Loucy (cell line): ENCODE results near the gene GDPD3.

Experiments used
- H2AFZ ChIP-seq: fragments of 200-600 bp; sonication (generic); 2 replicates; pipeline ENCODE4 v1.6.0; 2016; ENCODE audit warnings: antibody characterized with exemption, mild to moderate bottlenecking, low read length, moderate library complexity
- H3F3A ChIP-seq: fragments of 200-600 bp; 2 replicates; pipeline ENCODE4 v1.6.0; 2016; ENCODE audit warnings: antibody characterized with exemption, low read depth, mild to moderate bottlenecking
- H3K27me3 ChIP-seq: fragments of 200-600 bp; sonication (generic); 2 replicates; pipeline ENCODE4 v1.6.1; 2014; ENCODE audit warnings: low read length, mild to moderate bottlenecking; ENCODE audit not compliant: insufficient read depth, poor library complexity, severe bottlenecking
- H3K36me3 ChIP-seq: fragments of 200-600 bp; sonication (generic); 2 replicates; pipeline ENCODE4 v1.6.1; 2016; ENCODE audit warnings: low read length; ENCODE audit not compliant: insufficient read depth
- H3K4me1 ChIP-seq: fragments of 200-600 bp; sonication (generic); 2 replicates; pipeline ENCODE4 v1.5.1; 2014; ENCODE audit warnings: low read length, mild to moderate bottlenecking; ENCODE audit not compliant: insufficient read depth, poor library complexity, severe bottlenecking
- H3K4me2 ChIP-seq: fragments of 200-600 bp; sonication (generic); 2 replicates; pipeline ENCODE4 v1.6.0; 2014; ENCODE audit warnings: antibody characterized with exemption, low read length, low read depth, mild to moderate bottlenecking; ENCODE audit not compliant: poor library complexity, severe bottlenecking
- H3K4me3 ChIP-seq: fragments of 200-600 bp; sonication (generic); 2 replicates; pipeline ENCODE4 v1.5.1; 2014; ENCODE audit warnings: low read length, mild to moderate bottlenecking, mixed read lengths; ENCODE audit not compliant: poor library complexity, severe bottlenecking
- H3K79me2 ChIP-seq: fragments of 200-600 bp; sonication (generic); 2 replicates; pipeline ENCODE4 v1.6.1; 2014; ENCODE audit warnings: low read length; ENCODE audit not compliant: insufficient read depth
- H3K9ac ChIP-seq: fragments of 200-600 bp; sonication (generic); 2 replicates; pipeline ENCODE4 v1.6.0; 2014; ENCODE audit warnings: mild to moderate bottlenecking, low read depth, low read length, moderate library complexity; ENCODE audit not compliant: poor library complexity, severe bottlenecking
- H3K9me2 ChIP-seq: fragments of 200-600 bp; sonication (generic); replicated peaks from 2 replicates; pipeline ENCODE4 v1.6.1; 2016; ENCODE audit warnings: low read depth, low read length, mixed read lengths
- H3K9me3 ChIP-seq: fragments of 200-600 bp; sonication (generic); 2 replicates; pipeline ENCODE4 v1.6.1; 2014; ENCODE audit warnings: mild to moderate bottlenecking, antibody characterized with exemption, low read length, low read depth; ENCODE audit not compliant: insufficient read depth
- H4K20me1 ChIP-seq: fragments of 200-600 bp; sonication (generic); 2 replicates; pipeline ENCODE4 v1.6.0; 2014; ENCODE audit warnings: antibody characterized with exemption, low read length, mild to moderate bottlenecking; ENCODE audit not compliant: insufficient read depth, poor library complexity, severe bottlenecking
- EZH2phosphoT487 ChIP-seq: fragments of 200-600 bp; IDR thresholded peaks from 2 replicates; pipeline ENCODE4 v1.6.1; 2018; ENCODE audit warnings: antibody characterized with exemption, mild to moderate bottlenecking, moderate library complexity, borderline replicate concordance
- TF ChIP-seq, protein P1 (sequence below): fragments of 200-600 bp; sonication (generic); conservative IDR thresholded peaks from 2 replicates; pipeline ENCODE4 v1.5.1; 2014; ENCODE audit warnings: mild to moderate bottlenecking, antibody characterized with exemption, low read length

The GDPD3 gene

DNA sequence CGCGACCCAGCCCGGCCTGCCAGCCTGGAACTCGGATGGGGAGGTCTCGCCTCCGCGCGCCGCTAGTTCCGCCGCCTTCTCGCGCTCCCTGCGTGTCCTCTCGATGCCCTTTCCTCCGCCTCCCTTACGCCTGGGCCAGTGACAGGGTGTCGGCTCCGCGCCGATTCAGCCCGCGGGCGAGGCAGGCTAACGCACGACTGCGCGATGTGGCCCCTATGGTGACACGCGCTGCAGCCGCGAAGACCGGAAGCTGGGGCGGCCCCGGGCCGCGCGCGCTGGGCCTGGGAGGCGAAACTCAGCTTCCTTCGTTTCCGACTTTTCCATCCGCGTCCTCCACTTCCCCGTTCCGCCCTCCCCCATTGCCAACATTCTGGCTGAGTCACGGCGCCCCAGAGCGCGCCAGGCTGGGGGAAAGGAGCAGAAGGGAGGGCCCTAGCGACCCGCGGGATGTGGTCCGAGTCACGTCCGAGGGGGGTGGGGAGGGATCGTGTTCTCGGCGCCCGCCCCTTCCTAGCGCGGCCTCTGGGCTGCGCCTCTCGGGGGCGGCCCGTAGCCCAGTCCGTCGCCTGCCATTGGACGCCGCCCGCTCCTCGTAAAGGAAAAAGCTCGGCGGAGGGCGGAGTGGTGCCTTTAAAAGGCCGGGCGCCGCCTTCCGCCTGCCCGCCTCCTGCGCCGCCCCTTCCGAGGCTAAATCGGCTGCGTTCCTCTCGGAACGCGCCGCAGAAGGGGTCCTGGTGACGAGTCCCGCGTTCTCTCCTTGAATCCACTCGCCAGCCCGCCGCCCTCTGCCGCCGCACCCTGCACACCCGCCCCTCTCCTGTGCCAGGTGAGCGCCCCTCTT lies 48.0 kb downstream of the GDPD3 start, which contains the start of gene ALDOA:
TSS of gene ALDOA (plus strand) at position 659 of the 841 bp plus-strand sequence. CDS start 1,138 bp downstream, outside the sequence.
- H3K9me2 ChIP-seq = no peaks in the 10 kb centered on the region
- peak within 1 kb of the TSS; percentile 84 for H3K4me3 ChIP-seq
- H3K9me3 ChIP-seq = no peaks in the 10 kb centered on the region
- peaks cover 45% of the 10 kb centered on the region for H4K20me1 ChIP-seq
- TF ChIP-seq, protein P1, sequence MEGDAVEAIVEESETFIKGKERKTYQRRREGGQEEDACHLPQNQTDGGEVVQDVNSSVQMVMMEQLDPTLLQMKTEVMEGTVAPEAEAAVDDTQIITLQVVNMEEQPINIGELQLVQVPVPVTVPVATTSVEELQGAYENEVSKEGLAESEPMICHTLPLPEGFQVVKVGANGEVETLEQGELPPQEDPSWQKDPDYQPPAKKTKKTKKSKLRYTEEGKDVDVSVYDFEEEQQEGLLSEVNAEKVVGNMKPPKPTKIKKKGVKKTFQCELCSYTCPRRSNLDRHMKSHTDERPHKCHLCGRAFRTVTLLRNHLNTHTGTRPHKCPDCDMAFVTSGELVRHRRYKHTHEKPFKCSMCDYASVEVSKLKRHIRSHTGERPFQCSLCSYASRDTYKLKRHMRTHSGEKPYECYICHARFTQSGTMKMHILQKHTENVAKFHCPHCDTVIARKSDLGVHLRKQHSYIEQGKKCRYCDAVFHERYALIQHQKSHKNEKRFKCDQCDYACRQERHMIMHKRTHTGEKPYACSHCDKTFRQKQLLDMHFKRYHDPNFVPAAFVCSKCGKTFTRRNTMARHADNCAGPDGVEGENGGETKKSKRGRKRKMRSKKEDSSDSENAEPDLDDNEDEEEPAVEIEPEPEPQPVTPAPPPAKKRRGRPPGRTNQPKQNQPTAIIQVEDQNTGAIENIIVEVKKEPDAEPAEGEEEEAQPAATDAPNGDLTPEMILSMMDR = no peak
- TF ChIP-seq EZH2phosphoT487 = no peak
- H3K4me2 ChIP-seq = peak within 1 kb of the TSS; percentile 97
- H3F3A ChIP-seq = no peaks in the 10 kb centered on the region
- H3K9ac ChIP-seq = peak within 1 kb of the TSS; percentile 99
- peaks cover 43% of the 10 kb centered on the region for H3K36me3 ChIP-seq
- peaks cover 44% of the 10 kb centered on the region for H3K4me1 ChIP-seq
- peak within 1 kb of the TSS; percentile 60; the same call in 1 of the 2 replicates for H2AFZ ChIP-seq
- H3K27me3 ChIP-seq = peaks cover 6% of the 10 kb centered on the region
- peaks cover 69% of the 10 kb centered on the region for H3K79me2 ChIP-seq

DNA sequence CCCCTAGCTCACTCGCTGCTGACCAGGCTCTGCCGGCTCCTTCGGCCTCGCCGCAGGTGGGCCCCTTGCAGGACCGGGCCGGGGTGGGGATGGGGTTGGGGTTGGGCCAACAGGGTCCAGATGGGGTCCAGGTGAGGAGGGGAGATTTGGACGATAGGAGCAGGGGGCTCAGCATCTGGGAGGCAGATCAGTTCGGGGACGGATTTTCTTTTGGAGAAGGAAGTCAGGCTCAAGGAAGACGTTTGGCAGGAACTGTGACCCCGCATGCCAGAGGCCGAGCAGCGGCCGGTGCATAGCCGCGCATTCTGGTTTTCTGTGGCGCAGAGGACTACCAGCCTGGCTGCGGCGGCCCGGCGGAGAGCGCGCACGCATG lies 48.6 kb downstream of the GDPD3 start:
- TF ChIP-seq, protein P1 = no peak
- TF ChIP-seq EZH2phosphoT487 = no peak
- peaks cover 63% of the 10 kb centered on the region for H3K79me2 ChIP-seq
- H3K4me2 ChIP-seq = peak overlapping the region; percentile 82
- peaks cover 36% of the 10 kb centered on the region for H3K36me3 ChIP-seq
- H3K9me3 ChIP-seq = no peaks in the 10 kb centered on the region
- H3K4me3 ChIP-seq = peak overlapping the region; percentile 84
- peaks cover 44% of the 10 kb centered on the region for H3K4me1 ChIP-seq
- H4K20me1 ChIP-seq = peaks cover 39% of the 10 kb centered on the region
- H3F3A ChIP-seq = no peaks in the 10 kb centered on the region
- H3K9ac ChIP-seq = peak overlapping the region; percentile 99
- H2AFZ ChIP-seq = no peak overlapping the region
- peaks cover 6% of the 10 kb centered on the region for H3K27me3 ChIP-seq
- H3K9me2 ChIP-seq = no peaks in the 10 kb centered on the region

DNA sequence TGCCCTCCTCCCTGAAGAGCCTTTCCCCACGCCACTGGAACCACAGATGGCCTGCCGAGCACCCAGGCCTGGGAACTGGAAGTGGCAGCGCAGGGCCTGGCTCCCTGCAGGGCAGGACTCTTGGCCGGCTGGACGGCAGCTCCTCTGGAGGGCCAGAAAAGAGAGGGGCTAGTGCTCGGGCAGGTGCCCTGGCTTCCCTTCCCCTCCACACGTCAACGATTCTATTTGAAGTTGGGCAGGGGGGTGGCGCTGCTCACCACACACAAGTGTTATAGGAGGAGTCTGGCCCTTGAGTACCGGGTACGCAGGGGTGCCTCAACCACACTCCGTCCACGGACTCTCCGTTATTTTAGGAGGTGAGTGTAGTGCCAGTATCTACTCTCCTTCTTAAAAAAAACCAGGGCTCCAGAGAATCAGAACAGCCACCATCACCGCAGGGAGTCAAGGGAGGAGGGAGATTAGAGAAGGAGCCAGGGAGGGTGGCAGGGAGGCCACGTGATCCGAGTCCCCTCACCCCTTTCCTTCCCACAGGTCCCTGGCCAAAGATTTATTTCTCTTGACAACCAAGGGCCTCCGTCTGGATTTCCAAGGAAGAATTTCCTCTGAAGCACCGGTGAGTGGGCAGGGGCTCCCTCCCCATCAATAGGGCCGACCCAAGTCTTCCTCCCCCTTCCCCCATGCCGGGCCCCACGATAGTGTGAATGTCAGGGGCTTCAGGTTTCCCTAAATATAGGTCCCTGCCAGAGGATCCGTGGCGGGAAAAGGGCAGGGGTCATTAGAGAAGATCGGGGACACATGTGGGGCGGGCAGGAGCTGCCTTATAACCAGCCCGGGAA lies 49.2 kb downstream of the GDPD3 start:
- Histone ChIP-seq H3K9me2 (no peaks in the 10 kb centered on the region), H3K9me3 (no peaks in the 10 kb centered on the region), H3K36me3 (peaks cover 30% of the 10 kb centered on the region), H3K27me3 (peaks cover 6% of the 10 kb centered on the region), H4K20me1 (peaks cover 33% of the 10 kb centered on the region), H3K9ac (peak overlapping the region; percentile 99), H2AFZ (peak overlapping the region; percentile 71; the same call in 1 of the 2 replicates), H3K4me3 (peak overlapping the region; percentile 84), H3F3A (no peaks in the 10 kb centered on the region), H3K4me1 (peaks cover 40% of the 10 kb centered on the region), H3K79me2 (peaks cover 57% of the 10 kb centered on the region), H3K4me2 (peak overlapping the region; percentile 82)
- TF ChIP-seq, protein P1 = peak; percentile 57
- TF ChIP-seq EZH2phosphoT487 = no peak
